BJ (cell line): ENCODE data around the gene SLAMF9. TPM values are rescaled to one million over a fixed set of nuclear protein-coding genes. Genes with fewer than 3 reads are reported as not detected.

Experiments
- CTCF ChIA-PET: fragments of 350-600 bp; formaldehyde crosslinking; extraction: SDS; loops from one replicate; lab custom pipeline; 2021; ENCODE audit warnings: antibody characterized with exemption, inconsistent platforms; lab: Yijun Ruan, JAX
- POLR2A ChIA-PET: fragments of 300-600 bp; sonication (Branson Sonifier 250); formaldehyde crosslinking; extraction: SDS; loops from one replicate; lab custom pipeline; 2021; ENCODE audit warnings: antibody characterized with exemption; lab: Charles Lee
- DNase-seq: peaks from one replicate; pipeline ENCODE4 v3.0.0-alpha.2; 2011; ENCODE audit warnings: low read depth
- H3K27me3 ChIP-seq: 2 replicates; pipeline ENCODE4 v1.6.0; 2011; ENCODE audit warnings: low read length; ENCODE audit not compliant: control insufficient read depth, insufficient read depth
- H3K36me3 ChIP-seq: 2 replicates; pipeline ENCODE4 v1.5.1; 2011; ENCODE audit warnings: low read length; ENCODE audit not compliant: control insufficient read depth, insufficient read depth
- H3K4me3 ChIP-seq: 2 replicates; pipeline ENCODE4 v1.5.1; 2011; ENCODE audit warnings: low read depth, mild to moderate bottlenecking, control low read depth, low read length
- polyA plus RNA-seq: library from polyadenylated mRNA; depleted of rRNA; stranded (reverse); fragments of >200 nt; gene quantifications from 2 replicates; pipeline ENCODE4 v1.2.3, GENCODE V29; 2011
- TF ChIP-seq, protein P1 (sequence below): IDR thresholded peaks from 2 replicates; pipeline ENCODE4 v1.5.1; 2011; ENCODE audit warnings: low read depth, mild to moderate bottlenecking, control low read depth, inconsistent platforms, low read length, moderate library complexity; ENCODE audit not compliant: insufficient read depth

The SLAMF9 gene
- polyA plus RNA-seq, 1 experiment = not detected

GRCh38 chr1:159919236-159919865 lies 34.7 kb downstream of the SLAMF9 start:
- no peak for DNase-seq
- H3K27me3 ChIP-seq = no peaks in the 10 kb centered on the region
- TF ChIP-seq, protein P1, sequence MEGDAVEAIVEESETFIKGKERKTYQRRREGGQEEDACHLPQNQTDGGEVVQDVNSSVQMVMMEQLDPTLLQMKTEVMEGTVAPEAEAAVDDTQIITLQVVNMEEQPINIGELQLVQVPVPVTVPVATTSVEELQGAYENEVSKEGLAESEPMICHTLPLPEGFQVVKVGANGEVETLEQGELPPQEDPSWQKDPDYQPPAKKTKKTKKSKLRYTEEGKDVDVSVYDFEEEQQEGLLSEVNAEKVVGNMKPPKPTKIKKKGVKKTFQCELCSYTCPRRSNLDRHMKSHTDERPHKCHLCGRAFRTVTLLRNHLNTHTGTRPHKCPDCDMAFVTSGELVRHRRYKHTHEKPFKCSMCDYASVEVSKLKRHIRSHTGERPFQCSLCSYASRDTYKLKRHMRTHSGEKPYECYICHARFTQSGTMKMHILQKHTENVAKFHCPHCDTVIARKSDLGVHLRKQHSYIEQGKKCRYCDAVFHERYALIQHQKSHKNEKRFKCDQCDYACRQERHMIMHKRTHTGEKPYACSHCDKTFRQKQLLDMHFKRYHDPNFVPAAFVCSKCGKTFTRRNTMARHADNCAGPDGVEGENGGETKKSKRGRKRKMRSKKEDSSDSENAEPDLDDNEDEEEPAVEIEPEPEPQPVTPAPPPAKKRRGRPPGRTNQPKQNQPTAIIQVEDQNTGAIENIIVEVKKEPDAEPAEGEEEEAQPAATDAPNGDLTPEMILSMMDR = no peak
- H3K4me3 ChIP-seq = no peak overlapping the region
- ChIA-PET POLR2A (no interaction called here), CTCF (interaction anchor here (0.6 kb wide), 1 partner anchor 19 kb away, joined by 3 read pairs; no protein-coding TSS in a partner anchor)
- H3K36me3 ChIP-seq = peaks cover 21% of the 10 kb centered on the region

DNA sequence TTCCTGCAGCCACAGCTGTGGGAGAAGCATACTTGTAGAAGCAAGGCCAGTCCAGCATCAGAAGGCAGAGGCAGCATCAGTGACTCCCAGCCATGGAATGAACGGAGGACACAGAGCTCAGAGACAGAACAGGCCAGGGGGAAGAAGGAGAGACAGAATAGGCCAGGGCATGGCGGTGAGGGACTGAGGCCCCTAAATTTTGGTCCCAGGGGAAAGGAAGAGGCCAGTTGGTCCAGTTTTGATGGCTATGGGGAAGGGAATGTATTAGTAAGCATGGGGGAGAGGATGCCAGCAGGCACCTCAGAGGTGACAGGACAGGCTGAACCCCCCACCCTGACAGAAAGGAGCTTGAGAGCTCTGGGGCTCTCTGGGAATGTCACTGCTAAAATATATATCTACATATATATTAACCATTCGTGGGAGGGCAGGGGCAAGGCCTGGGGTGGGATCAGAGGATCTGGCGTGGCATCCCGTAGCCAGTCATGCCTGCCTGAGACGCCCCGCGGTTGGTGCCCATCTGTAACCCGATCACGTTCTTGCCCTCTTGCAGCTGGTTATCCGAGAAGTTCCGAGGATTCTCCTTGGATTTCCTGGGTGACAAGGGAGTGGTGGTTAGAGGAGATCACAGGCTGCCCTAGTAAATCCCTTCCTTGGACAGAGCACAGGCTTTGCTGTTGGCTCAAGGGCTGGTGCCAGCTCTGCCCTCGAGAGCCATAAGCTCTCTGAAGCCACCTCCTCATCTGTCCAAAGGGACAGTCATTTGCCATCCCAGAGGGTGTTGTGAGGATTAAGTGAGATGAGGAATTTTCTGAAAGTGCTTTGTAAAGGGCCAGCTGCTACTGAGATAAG lies 35.5 kb downstream of the SLAMF9 start:
- CTCF ChIA-PET = interaction anchor here (0.6 to 4.3 kb wide), 2 partner anchors 20 to 88 kb away, joined by 3 to 22 read pairs; no protein-coding TSS in a partner anchor
- no peak for DNase-seq

DNA sequence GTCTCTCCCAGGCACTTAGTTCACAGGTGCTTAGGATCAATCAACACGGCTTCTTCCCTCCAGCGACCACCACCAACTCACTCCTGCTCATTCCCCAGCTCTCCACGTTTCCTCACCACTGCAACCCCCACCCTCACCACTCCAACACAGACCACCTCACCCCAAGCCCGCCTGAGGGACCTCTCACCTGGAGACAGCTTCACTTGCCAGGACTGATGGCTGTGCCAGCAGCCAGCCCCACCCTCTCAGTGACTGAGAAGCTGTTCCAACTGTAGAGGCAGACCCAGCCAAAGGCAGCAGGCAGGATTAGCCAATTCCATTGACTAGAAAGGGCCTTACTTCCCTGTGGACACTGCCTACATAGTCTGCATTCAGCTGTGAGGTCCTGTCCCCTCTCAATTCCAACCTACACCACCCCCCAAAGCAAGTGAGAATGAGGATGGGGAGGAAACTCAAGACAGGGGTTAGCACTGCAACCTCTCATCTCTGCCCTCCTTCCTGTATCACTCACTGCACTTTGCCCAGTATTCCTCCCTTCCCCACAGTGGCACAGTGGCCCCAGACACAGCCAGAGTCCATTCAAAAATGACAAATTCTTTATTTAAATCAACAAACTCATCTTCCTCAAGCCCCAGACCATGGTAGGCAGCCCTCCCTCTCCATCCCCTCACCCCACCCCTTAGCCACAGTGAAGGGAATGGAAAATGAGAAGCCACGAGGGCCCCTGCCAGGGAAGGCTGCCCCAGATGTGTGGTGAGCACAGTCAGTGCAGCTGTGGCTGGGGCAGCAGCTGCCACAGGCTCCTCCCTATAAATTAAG lies 36.3 kb downstream of the SLAMF9 start:
- CTCF ChIA-PET = interaction anchor here (4.3 kb wide), 1 partner anchor 89 kb away, joined by 22 read pairs; no protein-coding TSS in a partner anchor
- POLR2A ChIA-PET = no interaction called here
- DNase-seq = no peak
- Histone ChIP-seq H3K36me3 (peaks cover 21% of the 10 kb centered on the region), H3K4me3 (no peak overlapping the region), H3K27me3 (no peaks in the 10 kb centered on the region)
- TF ChIP-seq, protein P1 = no peak

More for the DNA sequence above, 35.5 kb downstream of the SLAMF9 start:
- POLR2A ChIA-PET = no interaction called here
- Histone ChIP-seq H3K4me3 (no peak overlapping the region), H3K36me3 (peaks cover 21% of the 10 kb centered on the region), H3K27me3 (no peaks in the 10 kb centered on the region)
- TF ChIP-seq, protein P1 = no peak

DNA sequence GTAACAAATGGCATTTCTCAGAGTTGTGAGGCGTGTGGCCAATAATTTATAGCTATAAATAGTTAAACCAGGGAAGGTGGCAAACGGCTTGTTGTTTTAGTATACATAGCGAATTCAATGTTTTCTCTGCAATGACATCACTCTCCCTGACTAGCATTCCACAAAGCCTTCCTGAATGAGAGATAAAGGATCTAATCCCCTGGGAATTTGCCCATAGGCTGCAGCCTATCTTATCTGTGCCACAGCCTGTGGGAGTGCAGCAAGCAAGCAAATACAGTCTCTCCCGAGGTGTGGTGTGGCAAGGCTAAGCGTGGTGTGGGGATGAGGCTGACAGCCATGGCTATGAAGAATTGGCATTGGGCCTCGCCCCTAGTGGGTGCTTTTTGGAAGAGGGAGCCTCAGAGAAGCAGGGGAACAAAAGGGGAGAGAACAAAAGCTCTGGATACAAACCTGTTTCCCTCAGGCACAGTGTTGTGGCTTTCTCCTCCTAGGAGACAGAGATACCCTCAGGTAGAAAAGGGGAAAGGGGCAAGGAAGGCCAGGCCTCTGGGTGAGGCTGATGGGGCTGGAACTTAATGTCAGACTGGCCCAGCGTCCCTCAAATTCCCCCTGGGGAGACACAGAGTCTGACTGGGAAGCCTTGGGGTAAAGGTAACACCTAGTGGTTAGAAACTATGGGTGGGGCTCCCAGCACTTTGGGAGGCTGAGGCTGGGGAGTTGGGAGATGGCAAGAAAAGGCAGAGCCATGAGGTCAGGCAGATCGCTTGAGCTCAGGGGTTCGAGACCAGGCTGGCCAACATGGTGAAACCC lies 37.6 kb downstream of the SLAMF9 start:
- no peak overlapping the region for H3K4me3 ChIP-seq
- no peaks in the 10 kb centered on the region for H3K27me3 ChIP-seq
- ChIA-PET POLR2A (no interaction called here), CTCF (interaction anchor here (1.0 to 4.3 kb wide), 7 partner anchors 10 to 118 kb away, joined by 3 to 22 read pairs (median 3); no protein-coding TSS in a partner anchor)
- H3K36me3 ChIP-seq = peaks cover 21% of the 10 kb centered on the region
- TF ChIP-seq, protein P1 = no peak
- DNase-seq = no peak
